SU-DHL-6 (cell line): ENCODE measurements around the gene SGCE.

Experiments
- H2AFZ ChIP-seq: fragments of 200-600 bp; sonication (generic); 2 replicates; pipeline ENCODE4 v1.6.1; 2014; ENCODE audit warnings: low read depth, mild to moderate bottlenecking, moderate library complexity, mixed read lengths, antibody characterized with exemption, low read length; ENCODE audit not compliant: severe bottlenecking
- H3F3A ChIP-seq: fragments of 200-600 bp; shearing (Covaris generic); 2 replicates; pipeline ENCODE4 v1.6.0; 2016; ENCODE audit warnings: antibody characterized with exemption, mild to moderate bottlenecking; ENCODE audit not compliant: insufficient read depth
- H3K27ac ChIP-seq: fragments of 200-600 bp; sonication (generic); 2 replicates; pipeline ENCODE4 v1.5.1; 2016; ENCODE audit warnings: low read depth, mild to moderate bottlenecking, low read length, moderate library complexity, mixed read lengths
- H3K27me3 ChIP-seq: fragments of 200-600 bp; sonication (generic), shearing (Covaris generic); 2 replicates; pipeline ENCODE4 v1.6.0; 2014; ENCODE audit warnings: mild to moderate bottlenecking, low read length
- H3K36me3 ChIP-seq: fragments of 200-600 bp; sonication (generic); 2 replicates; pipeline ENCODE4 v1.6.1; 2014; ENCODE audit warnings: mild to moderate bottlenecking, low read length, mixed read lengths
- H3K4me2 ChIP-seq: fragments of 300-600, 200-600 bp; shearing (Covaris generic), sonication (generic); 2 replicates; pipeline ENCODE4 v1.6.0; 2014; ENCODE audit warnings: low read length, low read depth, mild to moderate bottlenecking; ENCODE audit not compliant: poor library complexity, severe bottlenecking
- H3K4me3 ChIP-seq: fragments of 200-600 bp; sonication (generic); 2 replicates; pipeline ENCODE4 v1.5.1; 2014; ENCODE audit warnings: antibody characterized with exemption, low read length, mild to moderate bottlenecking, mixed read lengths; ENCODE audit not compliant: insufficient read depth, poor library complexity, severe bottlenecking
- H3K79me2 ChIP-seq: fragments of 200-600 bp; sonication (generic); 2 replicates; pipeline ENCODE4 v1.6.1; 2014; ENCODE audit warnings: mild to moderate bottlenecking, low read length, moderate library complexity; ENCODE audit not compliant: insufficient read depth
- H3K9ac ChIP-seq: fragments of 200-600 bp; sonication (generic); 2 replicates; pipeline ENCODE4 v1.7.0; 2014; ENCODE audit warnings: mild to moderate bottlenecking, low read length
- H3K9me2 ChIP-seq: fragments of 200-600 bp; sonication (generic); replicated peaks from 2 replicates; pipeline ENCODE4 v1.6.1; 2014; ENCODE audit warnings: low read length; ENCODE audit not compliant: insufficient read depth
- H3K9me3 ChIP-seq: fragments of 200-600 bp; sonication (generic); 2 replicates; pipeline ENCODE4 v1.6.1; 2014; ENCODE audit warnings: low read length, mixed read lengths; ENCODE audit not compliant: insufficient read depth
- H4K20me1 ChIP-seq: fragments of 200-600 bp; sonication (generic); 2 replicates; pipeline ENCODE4 v1.6.1; 2014; ENCODE audit warnings: low read depth, mild to moderate bottlenecking, antibody characterized with exemption, low read length, moderate library complexity, mixed read lengths
- EZH2phosphoT487 ChIP-seq: fragments of 200-600 bp; sonication (generic), shearing (Covaris generic); conservative IDR thresholded peaks from 2 replicates; pipeline ENCODE4 v1.6.1; 2018; ENCODE audit warnings: mild to moderate bottlenecking, antibody characterized with exemption, low read length, moderate library complexity, mixed read lengths
- TF ChIP-seq, protein P1 (sequence below): fragments of 200-600 bp; sonication (generic); IDR thresholded peaks from one replicate; pipeline ENCODE4 v1.5.1; 2017; ENCODE audit warnings: antibody characterized with exemption, mild to moderate bottlenecking, low read length, moderate library complexity; ENCODE audit not compliant: insufficient read depth, poor library complexity, severe bottlenecking

SGCE gene

DNA sequence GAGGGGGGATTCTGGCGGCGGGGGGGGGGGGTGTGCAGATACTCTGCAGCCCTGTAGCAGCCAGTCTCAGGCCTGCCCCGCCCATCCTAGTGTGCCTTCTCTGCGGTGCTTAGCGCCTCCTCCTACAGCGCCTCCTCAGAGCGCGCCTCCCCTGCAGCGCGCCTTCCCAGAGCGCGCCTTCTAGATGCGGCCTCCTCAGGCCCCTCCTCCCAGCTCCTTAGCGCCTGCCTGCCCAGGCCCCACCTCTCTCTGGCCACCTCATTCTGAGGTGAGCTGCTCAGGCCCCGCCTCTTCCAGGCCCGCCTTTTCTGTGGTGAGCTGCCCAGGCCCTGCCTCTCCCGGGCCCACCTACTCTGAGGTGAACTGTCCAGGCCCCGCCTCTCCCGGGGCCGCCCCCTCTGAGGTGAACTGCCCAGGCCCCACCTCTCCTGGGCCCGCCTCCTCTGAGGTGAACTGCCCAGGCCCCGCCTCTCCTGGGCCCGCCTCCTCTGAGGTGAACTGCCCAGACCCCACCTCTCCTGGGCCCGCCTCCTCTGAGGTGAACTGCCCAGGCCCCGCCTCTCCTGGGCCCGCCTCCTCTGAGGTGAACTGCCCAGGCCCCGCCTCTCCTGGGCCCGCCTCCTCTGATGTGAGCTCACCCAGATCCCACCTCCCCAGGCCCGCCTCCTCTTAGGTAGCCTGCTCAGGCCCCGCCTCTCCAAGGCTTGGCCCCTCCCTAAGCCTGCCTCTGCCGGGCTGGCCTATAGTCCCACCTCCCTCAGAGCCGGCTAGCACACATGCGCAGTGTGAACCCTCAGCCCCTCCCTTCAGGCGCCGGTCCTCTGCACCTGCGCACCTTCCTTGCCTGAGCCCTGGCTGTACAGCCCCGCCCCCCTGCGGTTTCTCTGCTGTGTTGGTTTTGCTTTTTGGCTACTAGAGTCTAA lies 2.1 kb upstream of the SGCE start:
- peak overlapping the region; percentile 57 for H3K4me3 ChIP-seq
- H3K4me2 ChIP-seq, result peak overlapping the region; percentile 93
- H3K9me3 ChIP-seq, result no peaks in the 10 kb centered on the region
- H3F3A ChIP-seq, result peaks cover 18% of the 10 kb centered on the region
- no peaks in the 10 kb centered on the region for H3K36me3 ChIP-seq
- peak overlapping the region; percentile 65 for H3K9ac ChIP-seq
- no peaks in the 10 kb centered on the region for H3K27me3 ChIP-seq
- H4K20me1 ChIP-seq, result peaks cover 46% of the 10 kb centered on the region
- no peak overlapping the region; the same call in 1 of the 2 replicates for H3K27ac ChIP-seq
- no peak overlapping the region for H2AFZ ChIP-seq
- TF ChIP-seq, protein P1, sequence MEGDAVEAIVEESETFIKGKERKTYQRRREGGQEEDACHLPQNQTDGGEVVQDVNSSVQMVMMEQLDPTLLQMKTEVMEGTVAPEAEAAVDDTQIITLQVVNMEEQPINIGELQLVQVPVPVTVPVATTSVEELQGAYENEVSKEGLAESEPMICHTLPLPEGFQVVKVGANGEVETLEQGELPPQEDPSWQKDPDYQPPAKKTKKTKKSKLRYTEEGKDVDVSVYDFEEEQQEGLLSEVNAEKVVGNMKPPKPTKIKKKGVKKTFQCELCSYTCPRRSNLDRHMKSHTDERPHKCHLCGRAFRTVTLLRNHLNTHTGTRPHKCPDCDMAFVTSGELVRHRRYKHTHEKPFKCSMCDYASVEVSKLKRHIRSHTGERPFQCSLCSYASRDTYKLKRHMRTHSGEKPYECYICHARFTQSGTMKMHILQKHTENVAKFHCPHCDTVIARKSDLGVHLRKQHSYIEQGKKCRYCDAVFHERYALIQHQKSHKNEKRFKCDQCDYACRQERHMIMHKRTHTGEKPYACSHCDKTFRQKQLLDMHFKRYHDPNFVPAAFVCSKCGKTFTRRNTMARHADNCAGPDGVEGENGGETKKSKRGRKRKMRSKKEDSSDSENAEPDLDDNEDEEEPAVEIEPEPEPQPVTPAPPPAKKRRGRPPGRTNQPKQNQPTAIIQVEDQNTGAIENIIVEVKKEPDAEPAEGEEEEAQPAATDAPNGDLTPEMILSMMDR, result no peak
- no peak for TF ChIP-seq EZH2phosphoT487
- no peaks in the 10 kb centered on the region for H3K9me2 ChIP-seq
- H3K79me2 ChIP-seq, result peaks cover 45% of the 10 kb centered on the region

DNA sequence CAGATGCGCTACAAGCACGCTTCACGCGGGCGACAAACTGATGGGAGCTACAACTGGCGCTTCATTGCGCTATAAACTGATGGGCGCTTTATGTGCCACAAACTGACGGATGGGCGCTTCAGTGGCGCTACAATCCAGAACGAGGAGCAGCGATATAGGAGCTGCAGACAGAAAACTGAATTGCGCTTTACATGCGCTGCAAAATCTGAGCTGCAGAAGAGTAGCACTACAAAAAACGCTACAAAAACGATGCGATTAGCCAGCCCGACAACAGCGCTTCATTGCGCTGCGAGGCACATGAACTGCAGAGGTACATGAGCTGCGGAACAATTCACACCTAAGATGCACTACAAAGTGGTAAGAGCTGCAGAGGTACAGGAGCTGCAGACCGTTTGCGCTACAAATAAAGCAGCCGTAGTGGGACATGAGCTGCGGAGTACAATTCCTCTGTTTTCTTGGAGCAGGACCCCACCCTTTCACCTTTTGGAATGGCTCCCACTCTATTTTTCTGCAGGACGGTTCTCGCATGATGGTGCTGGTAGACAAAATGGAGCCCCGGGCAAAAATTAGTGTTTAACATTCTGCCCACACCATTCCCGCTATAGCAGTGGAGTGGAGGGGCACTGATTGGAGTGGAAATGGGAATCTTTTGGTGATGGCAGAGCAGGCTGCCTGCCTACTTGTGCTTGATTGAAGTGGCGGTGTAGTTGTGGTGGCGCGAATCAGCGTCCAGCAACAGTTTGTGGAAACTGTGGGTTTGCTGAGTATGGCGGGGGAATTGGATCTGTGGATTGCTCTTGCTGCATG lies 1.2 kb upstream of the SGCE start:
- Histone ChIP-seq H3K4me3 (peak overlapping the region; percentile 57), H3K4me2 (peak overlapping the region; percentile 90), H2AFZ (peak overlapping the region; percentile 36), H3K27me3 (no peaks in the 10 kb centered on the region), H3K79me2 (peaks cover 39% of the 10 kb centered on the region), H3F3A (peaks cover 18% of the 10 kb centered on the region), H4K20me1 (peaks cover 49% of the 10 kb centered on the region), H3K36me3 (no peaks in the 10 kb centered on the region), H3K9me3 (no peaks in the 10 kb centered on the region), H3K9me2 (no peaks in the 10 kb centered on the region), H3K9ac (peak overlapping the region; percentile 65), H3K27ac (peak overlapping the region; percentile 79)
- TF ChIP-seq, protein P1, result no peak
- TF ChIP-seq EZH2phosphoT487, result no peak

DNA sequence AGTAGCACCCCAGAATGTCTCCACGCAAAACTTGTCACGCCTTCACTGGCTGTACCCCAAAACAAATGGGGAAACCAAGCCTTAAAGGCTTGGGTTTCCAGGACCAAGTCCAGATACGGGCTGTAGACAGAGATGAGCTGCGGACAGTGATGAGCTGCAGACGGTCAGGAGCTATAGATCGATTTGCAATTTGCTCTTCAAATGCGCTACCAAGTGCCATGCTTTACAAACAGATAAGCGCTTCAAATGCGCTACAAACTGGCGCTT lies 658 bp upstream of the SGCE start:
- no peaks in the 10 kb centered on the region for H3K9me3 ChIP-seq
- no peak for TF ChIP-seq EZH2phosphoT487
- TF ChIP-seq, protein P1, result no peak
- peaks cover 18% of the 10 kb centered on the region for H3F3A ChIP-seq
- peak overlapping the region; percentile 65 for H3K9ac ChIP-seq
- H3K4me3 ChIP-seq, result peak overlapping the region; percentile 57
- no peaks in the 10 kb centered on the region for H3K9me2 ChIP-seq
- H4K20me1 ChIP-seq, result peaks cover 52% of the 10 kb centered on the region
- no peaks in the 10 kb centered on the region for H3K36me3 ChIP-seq
- peaks cover 41% of the 10 kb centered on the region for H3K79me2 ChIP-seq
- H2AFZ ChIP-seq, result peak overlapping the region; percentile 36
- H3K4me2 ChIP-seq, result peak overlapping the region; percentile 90
- H3K27ac ChIP-seq, result peak overlapping the region; percentile 79
- H3K27me3 ChIP-seq, result no peaks in the 10 kb centered on the region
